Smooth muscle cell (in vitro differentiated cells): Measurements from ENCODE around the gene MORF4L1. TPM values are rescaled to one million over a fixed set of nuclear protein-coding genes. Genes with fewer than 3 reads are reported as not detected.
"Not testable (repeated sequence)": the region's sequence is repeated elsewhere in the genome, so short reads cannot be mapped to it uniquely, and the experiment has no call there.

Source experiments
- DNase-seq: peaks from one replicate; lab custom pipeline; 2025; ENCODE audit not compliant: unreplicated experiment; lab: John Stamatoyannopoulos, UW
- H2AFZ ChIP-seq: fragments of 200-600 bp; sonication (generic); 2 replicates; pipeline ENCODE4 v1.6.0; 2016; ENCODE audit warnings: antibody characterized with exemption, low read depth, mild to moderate bottlenecking
- H3F3A ChIP-seq: fragments of 200-600 bp; sonication (generic); 2 replicates; pipeline ENCODE4 v1.6.0; 2017; ENCODE audit warnings: antibody characterized with exemption, low read depth
- H3K27ac ChIP-seq: fragments of 200-600 bp; sonication (generic); 2 replicates; pipeline ENCODE4 v1.5.1; 2016; ENCODE audit warnings: low read depth, mild to moderate bottlenecking
- H3K27me3 ChIP-seq: fragments of 200-600 bp; sonication (generic); 2 replicates; pipeline ENCODE4 v1.6.1; 2016; ENCODE audit warnings: low read depth, mild to moderate bottlenecking
- H3K36me3 ChIP-seq: fragments of 200-600 bp; sonication (generic); 2 replicates; pipeline ENCODE4 v1.5.1; 2016; ENCODE audit warnings: low read depth
- H3K4me1 ChIP-seq: fragments of 200-600 bp; sonication (generic); 2 replicates; pipeline ENCODE4 v1.5.1; 2016; ENCODE audit warnings: low read depth
- H3K4me2 ChIP-seq: fragments of 200-600 bp; sonication (generic); 2 replicates; pipeline ENCODE4 v1.6.0; 2016; ENCODE audit warnings: mild to moderate bottlenecking
- H3K4me3 ChIP-seq: fragments of 200-600 bp; sonication (generic); 2 replicates; pipeline ENCODE4 v1.5.1; 2016; ENCODE audit warnings: mild to moderate bottlenecking
- H3K79me2 ChIP-seq: fragments of 200-600 bp; sonication (generic); 2 replicates; pipeline ENCODE4 v1.6.0; 2016; ENCODE audit warnings: low read depth, mild to moderate bottlenecking
- H3K9ac ChIP-seq: fragments of 200-600 bp; sonication (generic); 2 replicates; pipeline ENCODE4 v1.6.0; 2016; ENCODE audit warnings: low read depth
- H3K9me3 ChIP-seq: fragments of 200-600 bp; sonication (generic); replicated peaks from 2 replicates; pipeline ENCODE4 v1.5.1; 2016; ENCODE audit warnings: low read depth
- H4K20me1 ChIP-seq: fragments of 200-600 bp; sonication (generic); 2 replicates; pipeline ENCODE4 v1.6.0; 2016; ENCODE audit warnings: low read depth
- WGBS: methylation state at CpG from one replicate; pipeline ENCODE4 v1.1.7; 2016; ENCODE audit warnings: low lambda C conversion rate; 5-methylcytosine and 5-hydroxymethylcytosine counted together
- polyA plus RNA-seq: library from polyadenylated mRNA; unstranded; fragments of >200 nt; fragmentation: Nextera tagmentation; extraction: Ambion mirVana; gene quantifications from 2 replicates; pipeline ENCODE4 v1.2.1, GENCODE V29; 2016
- total RNA-seq: library from RNA; depleted of rRNA; stranded (reverse); fragments of >200 nt; gene quantifications from 2 replicates; pipeline ENCODE4 v1.2.3, GENCODE V29; 2014
- TF ChIP-seq, protein P1 (sequence below): fragments of 200-600 bp; sonication (generic); IDR thresholded peaks from 2 replicates; pipeline ENCODE4 v1.5.1; 2017; ENCODE audit warnings: borderline replicate concordance, mild to moderate bottlenecking, antibody characterized with exemption; ENCODE audit not compliant: insufficient read depth, poor library complexity, severe bottlenecking

MORF4L1 gene
- total and polyA plus RNA-seq, 2 experiments from 2014 or later, result 399 to 457 TPM

- Histone ChIP-seq H3K4me3 (no peak overlapping the region), H3F3A (no peaks in the 10 kb centered on the region), H3K27ac (peak overlapping the region; percentile 69), H4K20me1 (no peaks in the 10 kb centered on the region), H3K79me2 (no peaks in the 10 kb centered on the region), H2AFZ (no peak overlapping the region), H3K9me3 (no peaks in the 10 kb centered on the region), H3K4me1 (no peaks in the 10 kb centered on the region), H3K27me3 (no peaks in the 10 kb centered on the region), H3K36me3 (no peaks in the 10 kb centered on the region), H3K4me2 (no peak overlapping the region), H3K9ac (peak overlapping the region; percentile 38)
- DNase-seq, result no peak
- 56% methylated on average over 3 of the region's 3 CpGs for WGBS
- TF ChIP-seq, protein P1, sequence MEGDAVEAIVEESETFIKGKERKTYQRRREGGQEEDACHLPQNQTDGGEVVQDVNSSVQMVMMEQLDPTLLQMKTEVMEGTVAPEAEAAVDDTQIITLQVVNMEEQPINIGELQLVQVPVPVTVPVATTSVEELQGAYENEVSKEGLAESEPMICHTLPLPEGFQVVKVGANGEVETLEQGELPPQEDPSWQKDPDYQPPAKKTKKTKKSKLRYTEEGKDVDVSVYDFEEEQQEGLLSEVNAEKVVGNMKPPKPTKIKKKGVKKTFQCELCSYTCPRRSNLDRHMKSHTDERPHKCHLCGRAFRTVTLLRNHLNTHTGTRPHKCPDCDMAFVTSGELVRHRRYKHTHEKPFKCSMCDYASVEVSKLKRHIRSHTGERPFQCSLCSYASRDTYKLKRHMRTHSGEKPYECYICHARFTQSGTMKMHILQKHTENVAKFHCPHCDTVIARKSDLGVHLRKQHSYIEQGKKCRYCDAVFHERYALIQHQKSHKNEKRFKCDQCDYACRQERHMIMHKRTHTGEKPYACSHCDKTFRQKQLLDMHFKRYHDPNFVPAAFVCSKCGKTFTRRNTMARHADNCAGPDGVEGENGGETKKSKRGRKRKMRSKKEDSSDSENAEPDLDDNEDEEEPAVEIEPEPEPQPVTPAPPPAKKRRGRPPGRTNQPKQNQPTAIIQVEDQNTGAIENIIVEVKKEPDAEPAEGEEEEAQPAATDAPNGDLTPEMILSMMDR, result no peak
Observed at GRCh38 chr15:78841376-78841706, 31.3 kb upstream of the MORF4L1 start.

DNA sequence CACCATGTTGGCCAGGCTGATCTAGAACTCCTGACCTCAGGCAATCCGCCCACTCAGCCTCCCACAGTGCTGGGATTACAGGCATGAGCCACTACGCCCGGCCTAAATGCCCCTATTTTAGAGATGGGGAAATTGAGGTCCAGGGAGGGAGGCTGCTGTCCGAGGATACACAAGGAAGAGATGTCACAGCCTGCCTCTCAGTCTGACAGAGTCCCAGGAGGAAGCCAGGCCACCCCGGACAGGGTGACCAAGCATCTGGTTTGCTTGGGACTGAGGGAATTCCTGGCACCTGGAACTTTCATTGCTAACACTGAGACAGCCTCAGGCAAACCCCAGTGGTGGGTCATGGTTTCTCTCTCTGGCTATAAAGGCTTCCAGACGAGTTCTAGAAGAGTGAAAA lies 30.8 kb upstream of the MORF4L1 start:
- Histone ChIP-seq H3K4me1 (no peaks in the 10 kb centered on the region), H3K9me3 (no peaks in the 10 kb centered on the region), H3F3A (no peaks in the 10 kb centered on the region), H4K20me1 (no peaks in the 10 kb centered on the region), H3K4me2 (no peak overlapping the region), H3K27me3 (no peaks in the 10 kb centered on the region), H3K4me3 (no peak overlapping the region), H2AFZ (no peak overlapping the region), H3K9ac (no peak overlapping the region), H3K79me2 (no peaks in the 10 kb centered on the region), H3K36me3 (no peaks in the 10 kb centered on the region), H3K27ac (no peak overlapping the region)
- TF ChIP-seq, protein P1, result no peak
- WGBS, result 90% methylated on average over 6 of the region's 6 CpGs
- no peak for DNase-seq

- Histone ChIP-seq H3K9ac (no peak overlapping the region), H3K27me3 (no peaks in the 10 kb centered on the region), H3K27ac (no peak overlapping the region), H2AFZ (no peak overlapping the region), H3F3A (no peaks in the 10 kb centered on the region), H3K9me3 (no peaks in the 10 kb centered on the region), H3K4me1 (no peaks in the 10 kb centered on the region), H4K20me1 (no peaks in the 10 kb centered on the region), H3K4me3 (no peak overlapping the region), H3K4me2 (no peak overlapping the region), H3K79me2 (no peaks in the 10 kb centered on the region), H3K36me3 (no peaks in the 10 kb centered on the region)
- DNase-seq, result no peak
- WGBS, result 86% methylated on average over 3 of the region's 3 CpGs
- TF ChIP-seq, protein P1, result no peak
Observed at GRCh38 chr15:78842519-78842918, 30.2 kb upstream of the MORF4L1 start.

GRCh38 chr15:78846906-78847305 lies 25.8 kb upstream of the MORF4L1 start:
- H3K4me3 ChIP-seq, DNase-seq, H3F3A ChIP-seq, H3K9ac ChIP-seq, H3K9me3 ChIP-seq, H3K79me2 ChIP-seq, H3K27ac ChIP-seq, H3K4me1 ChIP-seq, H3K27me3 ChIP-seq, H3K4me2 ChIP-seq, H3K36me3 ChIP-seq, H2AFZ ChIP-seq, H4K20me1 ChIP-seq: not testable (repeated sequence)
- WGBS, result 97% methylated on average over 24 of the region's 27 CpGs

DNA sequence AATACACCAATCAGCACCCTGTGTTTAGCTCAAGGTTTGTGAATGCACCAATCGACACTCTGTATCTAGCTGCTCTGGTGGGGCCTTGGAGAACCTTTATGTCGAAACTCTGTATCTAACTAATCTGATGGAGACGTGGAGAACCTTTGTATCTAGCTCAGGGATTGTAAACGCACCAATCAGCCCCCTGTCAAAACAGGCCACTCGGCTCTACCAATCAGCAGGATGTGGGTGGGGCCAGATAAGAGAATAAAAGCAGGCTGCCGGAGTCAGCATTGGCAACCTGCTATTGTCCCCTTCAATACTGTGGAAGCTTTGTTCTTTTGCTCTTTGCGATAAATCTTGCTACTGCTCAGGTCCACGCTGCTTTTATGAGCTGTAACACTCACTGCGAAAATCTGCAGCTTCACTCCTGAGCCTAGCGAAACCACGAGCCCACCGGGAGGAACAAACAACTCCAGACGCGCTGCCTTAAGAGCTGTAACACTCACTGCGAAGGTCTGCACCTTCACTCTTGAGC lies 25.2 kb upstream of the MORF4L1 start:
- H3K4me3 ChIP-seq, H3K27me3 ChIP-seq, H3K9me3 ChIP-seq, DNase-seq, H3K4me1 ChIP-seq, H3K36me3 ChIP-seq, H2AFZ ChIP-seq, H3K27ac ChIP-seq, H3F3A ChIP-seq, H4K20me1 ChIP-seq, H3K4me2 ChIP-seq, H3K9ac ChIP-seq, H3K79me2 ChIP-seq: not testable (repeated sequence)
- 87% methylated on average over 15 of the region's 15 CpGs for WGBS
